SW480 (cell line): ENCODE data around the gene SLAMF8.

Source experiments
- DNase-seq: peaks from one replicate; pipeline ENCODE4 v3.0.0-alpha.2; 2016; ENCODE audit warnings: low spot score

SLAMF8 gene

DNA sequence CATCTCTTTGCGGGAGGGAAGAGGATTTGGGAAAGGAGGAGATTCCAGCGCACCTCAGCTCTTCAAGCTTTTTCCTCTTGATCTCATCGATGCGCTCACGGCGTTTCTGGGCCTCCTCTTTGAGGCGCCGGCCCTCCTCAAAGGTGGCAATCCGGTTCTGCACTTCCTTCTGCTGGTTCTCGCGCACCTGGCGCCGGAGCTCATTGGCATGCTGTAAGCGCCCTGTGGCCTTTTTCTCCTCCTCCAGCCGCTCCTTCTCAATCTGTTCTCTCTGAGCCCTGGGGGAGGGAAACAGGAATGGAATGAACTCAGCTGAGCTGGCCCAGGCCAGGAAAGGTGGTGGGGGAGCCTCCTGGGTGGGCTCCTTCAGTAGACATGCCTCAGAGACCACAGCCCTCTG, 46.2 kb downstream of the SLAMF8 start:
- no peak for DNase-seq

DNA sequence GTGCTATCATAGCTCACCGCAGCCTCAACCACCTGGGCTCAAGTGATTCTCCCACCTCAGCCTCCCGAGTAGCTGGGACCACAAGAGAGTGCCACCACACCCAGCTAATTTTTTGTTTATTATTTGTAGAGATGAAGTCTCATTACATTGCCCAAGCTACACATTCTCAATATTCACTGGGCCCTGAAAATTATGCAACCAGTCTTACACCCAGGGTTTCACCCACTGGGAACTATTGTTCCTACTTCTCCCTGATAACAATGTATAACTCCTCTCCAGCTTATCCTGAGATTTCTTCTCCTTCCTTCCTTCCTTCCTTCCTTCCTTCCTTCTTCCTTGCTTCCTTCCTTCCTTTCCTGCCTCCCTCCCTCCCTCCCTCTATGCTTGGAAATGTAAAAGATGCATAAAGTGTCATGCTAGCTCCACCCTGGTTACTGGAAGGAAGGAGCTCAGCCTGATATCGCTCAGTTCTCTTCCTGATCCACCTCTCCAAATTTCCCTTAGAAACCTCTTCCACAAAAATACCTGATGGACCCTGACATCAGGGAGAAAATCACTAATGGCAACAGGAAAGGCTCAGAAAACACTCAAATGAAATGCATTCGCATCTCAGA, 47.0 kb downstream of the SLAMF8 start:
- DNase-seq, result no peak

DNA sequence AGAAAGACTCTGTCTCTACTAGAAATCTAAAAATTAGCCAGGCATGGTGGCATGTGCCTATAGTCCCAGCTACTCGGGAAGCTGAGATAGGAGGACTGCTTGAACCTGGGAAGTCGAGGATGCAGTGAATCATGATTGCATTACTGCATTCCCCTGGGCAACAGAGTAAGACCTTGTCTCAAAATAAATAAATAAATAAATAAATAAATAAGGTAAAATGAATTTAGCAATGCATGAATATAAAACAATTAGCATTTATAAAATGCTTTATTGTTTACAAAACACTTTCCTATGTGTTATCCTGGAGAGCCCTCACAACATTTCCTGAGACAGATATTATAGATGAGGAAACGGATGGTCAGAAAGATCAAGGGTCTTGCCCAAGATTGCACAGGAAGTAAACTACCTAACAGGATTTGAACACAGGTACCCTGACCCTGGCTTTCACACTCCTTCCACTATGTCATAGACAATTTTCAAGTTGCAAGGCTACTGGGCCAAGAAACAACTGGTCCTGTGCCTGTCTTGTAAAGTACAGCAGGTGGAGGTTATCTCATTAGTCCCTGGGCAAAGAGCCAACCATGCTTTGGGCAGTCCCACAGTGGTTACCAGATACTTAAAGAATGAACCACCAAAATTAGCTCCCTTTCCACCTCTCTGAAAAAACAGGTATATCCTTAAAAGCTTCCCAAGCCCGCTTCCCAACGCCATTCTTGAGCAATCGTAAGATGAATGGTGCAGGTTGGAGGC, 51.2 kb downstream of the SLAMF8 start:
- no peak for DNase-seq

GRCh38 chr1:159879136-159879535, 52.5 kb downstream of the SLAMF8 start:
- no peak for DNase-seq

DNA sequence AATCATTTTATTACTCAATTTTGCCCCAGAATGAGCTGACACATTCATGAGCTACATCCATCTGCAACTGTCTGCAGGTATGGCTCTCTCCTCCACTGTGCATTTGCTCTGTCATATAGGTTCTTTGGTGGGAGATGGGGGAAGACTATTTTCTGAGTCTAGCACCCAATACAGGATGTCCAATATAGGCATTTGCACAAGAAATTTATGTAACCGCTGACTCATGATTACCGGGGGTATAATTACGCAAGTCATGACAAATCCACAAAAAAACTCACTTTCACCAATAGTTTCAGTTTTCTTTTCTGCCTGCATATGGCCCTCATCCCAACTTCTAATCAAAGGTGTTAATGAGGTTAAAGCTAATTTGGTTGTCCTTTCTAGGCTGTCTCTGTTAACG, 53.3 kb downstream of the SLAMF8 start:
- no peak for DNase-seq

GRCh38 chr1:159880430-159880829, 53.8 kb downstream of the SLAMF8 start:
- DNase-seq, result no peak

DNA sequence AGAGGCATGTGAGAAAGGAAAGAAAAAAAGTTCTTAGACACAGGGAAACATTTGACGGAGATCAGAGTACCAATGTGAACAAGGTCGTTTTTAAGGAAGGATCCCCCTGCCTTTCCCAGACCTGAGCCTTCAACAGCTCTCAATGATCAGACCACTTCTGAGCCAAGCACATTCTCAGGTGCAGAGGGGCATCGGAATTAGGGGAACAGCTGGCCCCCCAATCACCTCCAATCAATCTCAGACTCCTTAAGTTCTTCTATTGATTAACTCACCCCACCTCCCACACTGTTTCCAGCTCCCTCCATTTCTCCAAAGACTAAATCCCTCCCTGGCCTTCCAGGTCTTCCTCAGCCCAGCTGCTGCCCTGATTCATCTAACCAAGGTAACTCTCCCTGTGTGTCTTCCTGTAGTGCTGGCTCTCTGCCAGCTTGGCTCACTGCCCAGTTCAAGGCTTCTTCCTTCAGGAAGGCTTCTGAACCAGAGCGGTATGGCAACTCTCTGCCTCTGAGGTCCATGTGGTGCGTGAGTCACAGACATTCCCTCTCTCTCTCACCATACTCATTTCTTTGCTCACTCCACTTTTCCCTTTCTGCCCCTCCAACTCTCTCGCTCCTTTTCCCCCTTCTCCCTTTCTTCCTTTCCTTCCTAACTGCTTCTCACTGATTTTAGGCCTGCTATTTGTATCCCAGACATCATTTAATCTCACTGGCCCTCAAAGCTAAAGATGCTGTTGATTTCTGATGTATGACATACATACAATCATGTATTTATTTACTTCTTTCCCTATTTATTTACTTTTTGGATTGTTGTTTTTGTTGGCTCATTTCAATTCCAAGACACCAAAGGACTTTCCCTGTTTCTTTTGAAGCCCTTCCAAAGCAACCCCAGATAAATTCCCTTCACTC, 55.2 kb downstream of the SLAMF8 start:
- peak; percentile 90 for DNase-seq

DNA sequence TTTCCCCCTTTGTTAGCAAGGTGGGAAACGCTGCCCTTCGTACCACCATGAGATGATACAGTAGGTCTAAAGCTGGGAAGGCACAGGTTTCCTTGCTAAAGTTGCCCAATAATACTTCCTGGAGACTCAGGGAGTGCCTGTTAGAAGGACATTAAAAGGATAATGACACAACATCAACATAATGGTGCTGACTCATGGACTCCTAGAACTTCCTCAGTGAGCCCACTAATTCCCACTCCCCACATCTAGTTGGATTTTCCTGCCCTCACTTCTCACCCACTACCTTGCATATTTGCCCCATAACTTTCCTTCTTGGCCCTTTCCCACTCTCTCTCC, 55.8 kb downstream of the SLAMF8 start:
- no peak for DNase-seq

DNA sequence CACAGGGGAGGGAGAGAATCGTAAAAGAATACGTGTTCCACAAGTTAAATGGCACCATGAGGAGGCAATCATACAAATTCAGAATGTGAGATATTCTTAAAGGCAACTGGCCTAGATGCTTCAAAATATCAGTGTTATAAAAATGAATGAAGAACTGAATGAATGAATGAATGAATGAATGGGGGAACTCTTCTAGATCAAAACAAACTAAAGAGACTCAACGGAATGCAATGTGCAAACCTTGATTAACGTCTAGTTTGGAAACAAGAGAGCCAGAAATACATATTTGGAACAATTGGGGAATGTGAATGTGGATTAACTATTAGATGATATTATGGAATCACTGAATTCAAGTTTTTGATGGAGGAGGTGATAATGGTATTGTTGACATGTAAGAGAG, 56.5 kb downstream of the SLAMF8 start:
- no peak for DNase-seq

DNA sequence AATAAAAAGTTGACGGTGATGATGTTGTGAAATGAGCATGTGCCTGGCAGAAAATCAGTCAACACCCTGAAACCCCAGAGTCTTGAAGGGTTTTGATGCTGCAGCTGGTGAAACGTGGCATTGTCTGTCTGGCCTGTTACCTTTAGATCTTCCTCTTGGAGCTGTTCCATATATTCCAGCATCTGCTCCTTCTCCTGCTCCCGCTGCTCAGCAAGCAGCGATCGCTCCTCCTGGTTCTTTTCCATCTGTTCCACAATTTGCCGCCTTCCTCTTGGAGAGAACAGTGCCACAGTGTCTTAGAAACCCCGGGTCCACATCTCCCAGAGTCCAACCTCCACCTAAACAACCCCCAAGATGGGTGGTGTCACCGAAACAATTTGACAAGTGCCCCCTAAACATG, 57.6 kb downstream of the SLAMF8 start:
- DNase-seq, result no peak
